Measurements from ENCODE around the gene APOC3.

The APOC3 gene

DNA sequence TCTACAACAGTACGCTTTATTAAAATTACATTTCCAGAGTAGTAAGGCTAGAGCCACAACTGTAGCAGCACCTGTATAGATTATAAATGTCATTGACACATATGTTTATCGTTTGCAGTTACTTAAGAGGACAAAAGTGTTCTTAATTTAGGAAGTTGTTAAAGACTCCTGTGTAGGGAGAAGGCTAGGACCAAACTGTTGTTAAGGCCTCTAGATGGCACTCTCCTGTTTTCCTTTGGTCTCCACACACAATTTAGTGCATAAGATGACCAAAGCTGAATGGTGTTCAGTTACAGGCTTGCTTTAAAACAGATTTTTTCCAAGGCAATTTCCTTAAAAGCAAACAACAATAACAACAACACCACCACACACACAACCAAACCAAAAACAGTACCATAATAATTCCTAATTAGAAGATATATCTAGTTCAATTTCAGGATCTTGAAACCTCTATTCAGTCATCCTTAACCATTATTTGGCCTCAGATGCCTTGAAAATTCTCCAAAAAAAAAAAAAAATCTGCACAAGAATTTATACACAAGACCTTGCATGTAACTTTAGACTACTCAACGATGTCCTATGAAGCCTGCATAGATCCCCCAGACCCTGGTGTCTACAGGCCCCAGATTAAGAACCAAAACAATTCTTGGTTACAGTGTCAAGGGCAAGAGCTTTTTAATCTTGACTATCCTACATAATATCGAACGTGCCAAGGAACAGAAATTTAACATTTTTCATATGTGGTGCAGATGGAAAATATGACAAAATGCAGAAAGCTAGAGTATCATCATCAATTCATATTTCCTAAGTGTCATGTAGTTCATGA is 50.3 kb downstream of the APOC3 start:
- no peak for DNase-seq

DNA sequence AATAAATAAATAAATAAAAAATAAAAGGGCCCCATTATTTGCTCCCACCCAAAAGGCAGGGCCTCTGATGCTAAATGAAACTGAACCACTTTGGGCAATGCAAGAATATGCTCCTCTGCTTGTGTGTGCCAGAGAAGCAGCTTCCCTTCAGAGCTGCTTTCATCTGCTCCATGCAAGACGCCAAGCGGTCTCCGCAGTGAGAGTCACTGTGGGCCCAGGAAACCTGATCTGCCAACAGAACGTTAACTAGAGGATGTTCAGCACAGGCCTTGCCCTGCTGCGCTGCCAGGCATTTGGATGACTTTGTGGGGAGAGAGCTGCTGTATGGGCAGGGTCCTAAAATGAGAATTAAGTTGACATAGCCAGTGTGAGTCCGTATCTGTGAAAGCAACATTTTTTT is 51.4 kb downstream of the APOC3 start:
- DNase-seq: no peak

DNA sequence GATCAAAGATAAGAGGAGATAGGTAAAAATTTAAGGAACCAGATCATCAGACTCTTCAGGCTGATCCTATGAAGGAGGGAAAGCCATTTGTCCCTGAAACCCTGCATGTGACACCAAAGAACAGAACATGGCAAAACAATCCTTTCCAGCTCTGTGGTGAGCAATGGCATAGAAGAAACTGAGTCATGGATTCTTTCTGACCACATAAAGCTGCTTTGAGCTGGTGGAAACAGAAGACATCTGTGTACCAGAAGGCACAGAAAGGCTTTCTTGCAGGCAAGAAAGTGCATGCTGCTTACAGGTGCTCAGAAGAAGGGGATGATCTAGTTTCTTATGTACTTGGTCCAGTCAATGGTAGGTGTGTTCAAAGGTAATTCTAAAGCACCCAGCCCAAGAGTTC is 52.7 kb downstream of the APOC3 start:
- no peak for DNase-seq
